ENCODE data around the gene MAP3K13. TPM values are rescaled to one million over a fixed set of nuclear protein-coding genes. Genes with fewer than 3 reads are reported as not detected.

MAP3K13 gene
- total RNA-seq, 1 donor from 2014 or later = 21.6 TPM

DNA sequence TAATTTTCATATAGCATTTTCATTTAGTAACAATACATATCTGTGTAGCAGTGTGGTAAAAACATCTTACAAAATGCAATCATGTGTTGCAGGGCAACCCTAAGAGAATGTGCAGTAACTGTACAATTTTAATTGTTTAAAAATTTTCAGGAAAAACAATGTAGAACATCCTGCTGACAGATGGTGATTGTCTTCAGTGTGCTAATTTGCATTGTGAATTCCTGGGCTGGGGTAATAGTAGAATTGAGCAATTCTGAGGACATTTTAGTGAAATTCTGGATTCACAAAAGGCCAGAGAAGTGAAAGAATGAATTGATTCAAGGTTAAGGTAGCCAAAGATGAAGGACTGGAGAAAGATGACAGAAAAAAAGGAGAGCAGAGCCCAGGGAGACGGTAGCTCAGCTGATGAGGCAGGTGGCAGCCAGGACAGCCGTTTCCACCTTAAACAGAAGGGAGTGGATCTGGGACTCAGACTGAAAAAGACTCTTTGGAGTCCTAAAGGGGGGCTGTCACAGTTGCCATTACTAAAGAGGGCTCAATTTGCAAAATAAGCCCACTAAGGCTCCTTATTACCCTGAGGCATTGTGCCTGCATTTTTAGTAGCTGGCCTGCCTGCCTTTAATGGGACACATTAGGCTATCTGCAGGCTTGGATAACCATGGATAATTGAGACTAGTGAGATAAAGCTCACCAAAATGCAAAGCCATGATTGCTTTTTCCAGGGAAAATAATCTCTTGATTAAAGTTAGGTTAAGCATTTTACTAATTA is 8.6 kb downstream of the MAP3K13 start:
- Histone ChIP-seq H3K4me1 (ENCODE audit: insufficient read depth, low read length) (no peaks in the 10 kb centered on the region), H2AFZ (ENCODE audit: low read depth, low read length) (no peak overlapping the region), H3K4me2 (ENCODE audit: low read length) (no peak overlapping the region), H3K36me3 (ENCODE audit: insufficient read depth, low read length) (no peaks in the 10 kb centered on the region), H3K27me3 (ENCODE audit: insufficient read depth, low read length) (no peaks in the 10 kb centered on the region), H3K79me2 (ENCODE audit: insufficient read depth, low read length) (no peaks in the 10 kb centered on the region), H3K9ac (ENCODE audit: low read length) (no peak overlapping the region), H3K27ac (ENCODE audit: low read depth, low read length) (no peak overlapping the region), H3K9me3 (ENCODE audit: insufficient read depth, low read depth, low read length) (no peaks in the 10 kb centered on the region), H4K20me1 (ENCODE audit: insufficient read depth, low read length) (no peaks in the 10 kb centered on the region), H3K4me3 (ENCODE audit: insufficient read depth, low read depth, low read length) (no peak overlapping the region)
- no peak for TF ChIP-seq EZH2 (IDR thresholded peaks at IDR 0.05; ENCODE audit: insufficient read depth, low read length)
- TF ChIP-seq, protein P1, sequence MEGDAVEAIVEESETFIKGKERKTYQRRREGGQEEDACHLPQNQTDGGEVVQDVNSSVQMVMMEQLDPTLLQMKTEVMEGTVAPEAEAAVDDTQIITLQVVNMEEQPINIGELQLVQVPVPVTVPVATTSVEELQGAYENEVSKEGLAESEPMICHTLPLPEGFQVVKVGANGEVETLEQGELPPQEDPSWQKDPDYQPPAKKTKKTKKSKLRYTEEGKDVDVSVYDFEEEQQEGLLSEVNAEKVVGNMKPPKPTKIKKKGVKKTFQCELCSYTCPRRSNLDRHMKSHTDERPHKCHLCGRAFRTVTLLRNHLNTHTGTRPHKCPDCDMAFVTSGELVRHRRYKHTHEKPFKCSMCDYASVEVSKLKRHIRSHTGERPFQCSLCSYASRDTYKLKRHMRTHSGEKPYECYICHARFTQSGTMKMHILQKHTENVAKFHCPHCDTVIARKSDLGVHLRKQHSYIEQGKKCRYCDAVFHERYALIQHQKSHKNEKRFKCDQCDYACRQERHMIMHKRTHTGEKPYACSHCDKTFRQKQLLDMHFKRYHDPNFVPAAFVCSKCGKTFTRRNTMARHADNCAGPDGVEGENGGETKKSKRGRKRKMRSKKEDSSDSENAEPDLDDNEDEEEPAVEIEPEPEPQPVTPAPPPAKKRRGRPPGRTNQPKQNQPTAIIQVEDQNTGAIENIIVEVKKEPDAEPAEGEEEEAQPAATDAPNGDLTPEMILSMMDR (IDR thresholded peaks at IDR 0.05; ENCODE audit: insufficient read depth, low read depth, low read length) = no peak
- no peak for FAIRE-seq
- no peaks in the 10 kb centered on the region for H3K4me1 Mint-ChIP-seq (ENCODE audit: low read depth, unreplicated experiment)
- no peaks in the 10 kb centered on the region for H3K9me3 Mint-ChIP-seq (ENCODE audit: unreplicated experiment)
- H3K4me3 Mint-ChIP-seq (ENCODE audit: unreplicated experiment) = no peak overlapping the region
- peaks cover 2% of the 10 kb centered on the region for H3K36me3 Mint-ChIP-seq (ENCODE audit: low read depth, unreplicated experiment)
- peaks cover 2% of the 10 kb centered on the region for H3K27me3 Mint-ChIP-seq (ENCODE audit: low read depth, unreplicated experiment)
- no peak for DNase-seq (ENCODE audit: low read depth)
- no peak overlapping the region for H3K27ac Mint-ChIP-seq (ENCODE audit: unreplicated experiment)

- Histone ChIP-seq H3K4me3 (ENCODE audit: insufficient read depth, low read depth, low read length) (no peak overlapping the region), H3K4me1 (ENCODE audit: insufficient read depth, low read length) (no peaks in the 10 kb centered on the region), H3K27me3 (ENCODE audit: insufficient read depth, low read length) (no peaks in the 10 kb centered on the region), H3K79me2 (ENCODE audit: insufficient read depth, low read length) (no peaks in the 10 kb centered on the region), H3K9ac (ENCODE audit: low read length) (no peak overlapping the region), H3K27ac (ENCODE audit: low read depth, low read length) (no peak overlapping the region), H2AFZ (ENCODE audit: low read depth, low read length) (no peak overlapping the region), H3K4me2 (ENCODE audit: low read length) (no peak overlapping the region), H4K20me1 (ENCODE audit: insufficient read depth, low read length) (no peaks in the 10 kb centered on the region), H3K36me3 (ENCODE audit: insufficient read depth, low read length) (no peaks in the 10 kb centered on the region), H3K9me3 (ENCODE audit: insufficient read depth, low read depth, low read length) (no peaks in the 10 kb centered on the region)
- Mint-ChIP-seq H3K4me3 (ENCODE audit: unreplicated experiment) (no peak overlapping the region), H3K27me3 (ENCODE audit: low read depth, unreplicated experiment) (no peaks in the 10 kb centered on the region), H3K9me3 (ENCODE audit: unreplicated experiment) (peaks cover 6% of the 10 kb centered on the region), H3K4me1 (ENCODE audit: low read depth, unreplicated experiment) (peaks cover 4% of the 10 kb centered on the region), H3K36me3 (ENCODE audit: low read depth, unreplicated experiment) (no peaks in the 10 kb centered on the region), H3K27ac (ENCODE audit: unreplicated experiment) (no peak overlapping the region)
- no peak for FAIRE-seq
- TF ChIP-seq EZH2 (IDR thresholded peaks at IDR 0.05; ENCODE audit: insufficient read depth, low read length) = no peak
- TF ChIP-seq, protein P1 (IDR thresholded peaks at IDR 0.05; ENCODE audit: insufficient read depth, low read depth, low read length) = no peak
- DNase-seq (ENCODE audit: low read depth) = no peak
These were observed 18.6 kb downstream of the MAP3K13 start for GRCh38 chr3:185381320-185382058.

Data from astrocyte (in vitro differentiated cells and primary cell).